ENCODE measurements around the gene TSPAN9.

The TSPAN9 gene

GRCh38 chr12:3229577-3229976 lies 152.4 kb downstream of the TSPAN9 start:
- DNase-seq: no peak

GRCh38 chr12:3230758-3231375 lies 153.7 kb downstream of the TSPAN9 start:
- no peak for DNase-seq

DNA sequence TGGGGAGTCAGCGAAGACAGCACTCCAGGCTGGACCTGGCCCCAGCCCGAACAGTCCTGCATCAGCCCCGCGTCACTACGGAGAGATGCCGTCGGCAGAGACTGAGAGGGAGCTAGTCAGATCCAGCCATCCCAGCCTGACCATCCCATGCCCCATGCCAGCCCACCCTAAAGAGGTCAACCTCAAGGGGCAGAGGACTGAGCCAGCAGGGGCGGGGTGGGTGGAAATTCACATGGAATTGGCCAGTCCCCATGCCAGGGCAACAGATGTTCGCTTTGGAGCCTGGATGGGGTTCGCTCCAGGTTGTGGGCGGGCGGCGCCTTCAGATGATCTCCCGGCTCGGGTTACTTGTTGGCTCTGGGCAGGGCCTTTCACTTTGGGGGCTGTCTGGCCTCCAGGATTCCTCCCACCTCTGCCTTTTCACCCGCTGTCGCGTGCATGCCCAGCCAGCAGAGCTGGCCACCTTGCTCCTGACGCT lies 154.3 kb downstream of the TSPAN9 start:
- no peak for DNase-seq

GRCh38 chr12:3233797-3234196 lies 156.6 kb downstream of the TSPAN9 start:
- DNase-seq: no peak

DNA sequence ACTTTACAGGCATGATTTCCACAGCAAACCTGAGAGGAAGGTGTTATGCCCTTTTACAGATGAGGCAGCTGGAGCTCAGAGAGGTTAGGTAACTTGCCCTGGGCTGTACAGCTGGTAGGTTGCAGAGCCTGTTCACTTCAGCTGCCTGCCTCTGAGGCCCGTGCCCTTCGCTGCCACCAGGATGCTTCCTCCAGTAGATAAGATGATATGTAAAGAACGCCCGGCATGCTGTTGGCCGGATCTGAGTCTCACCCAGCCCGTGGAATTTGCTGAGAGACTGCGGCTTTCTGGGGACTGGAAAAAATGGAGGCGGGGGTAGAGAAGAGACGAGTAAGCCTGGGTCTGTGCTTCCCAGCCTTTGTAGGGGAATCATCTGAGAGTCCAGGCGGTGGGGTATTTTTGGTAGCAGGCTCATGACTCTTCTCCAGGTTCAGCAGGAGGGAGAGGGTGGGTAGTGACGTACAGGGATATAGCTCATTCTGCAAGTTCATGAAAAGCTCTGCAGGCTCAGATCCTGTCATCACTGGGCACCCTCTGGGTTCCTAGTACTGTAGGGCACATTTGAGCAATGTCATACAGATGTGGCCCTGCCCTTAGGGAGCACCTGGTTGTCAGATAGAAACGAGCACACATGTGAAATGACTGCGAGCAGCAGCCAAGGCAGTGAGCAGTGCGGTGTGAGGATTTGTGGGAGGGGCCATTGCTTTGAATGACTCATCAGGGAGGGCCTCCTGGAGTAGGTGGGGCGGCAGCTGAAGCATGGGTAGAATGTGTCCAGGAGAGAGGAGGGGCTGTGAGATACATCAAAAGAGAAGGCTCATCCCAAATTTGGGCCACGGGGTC lies 159.4 kb downstream of the TSPAN9 start:
- DNase-seq: no peak

- DNase-seq: no peak
Measured at GRCh38 chr12:3238196-3238595, 161.0 kb downstream of the TSPAN9 start.

DNA sequence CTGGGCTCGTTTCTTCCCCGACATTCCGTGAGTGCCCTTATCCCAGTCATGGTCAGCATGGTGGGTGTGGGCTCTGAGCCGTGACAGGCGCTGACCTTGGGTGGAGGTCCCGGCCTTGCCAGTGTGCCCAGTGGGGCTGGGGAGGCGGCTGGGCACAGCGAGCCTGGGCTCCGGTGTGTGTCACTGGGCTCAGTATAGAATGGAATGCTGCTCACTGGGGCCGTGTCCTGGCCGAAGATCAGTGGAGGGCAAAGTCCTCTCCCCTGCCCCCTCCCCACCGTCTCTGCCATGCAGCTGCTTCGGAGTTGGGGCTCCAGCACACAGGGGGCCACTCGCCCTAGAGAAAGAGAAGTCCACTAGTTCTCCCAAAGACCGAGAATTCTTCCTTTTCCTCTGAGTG lies 164.4 kb downstream of the TSPAN9 start:
- DNase-seq: no peak

DNA sequence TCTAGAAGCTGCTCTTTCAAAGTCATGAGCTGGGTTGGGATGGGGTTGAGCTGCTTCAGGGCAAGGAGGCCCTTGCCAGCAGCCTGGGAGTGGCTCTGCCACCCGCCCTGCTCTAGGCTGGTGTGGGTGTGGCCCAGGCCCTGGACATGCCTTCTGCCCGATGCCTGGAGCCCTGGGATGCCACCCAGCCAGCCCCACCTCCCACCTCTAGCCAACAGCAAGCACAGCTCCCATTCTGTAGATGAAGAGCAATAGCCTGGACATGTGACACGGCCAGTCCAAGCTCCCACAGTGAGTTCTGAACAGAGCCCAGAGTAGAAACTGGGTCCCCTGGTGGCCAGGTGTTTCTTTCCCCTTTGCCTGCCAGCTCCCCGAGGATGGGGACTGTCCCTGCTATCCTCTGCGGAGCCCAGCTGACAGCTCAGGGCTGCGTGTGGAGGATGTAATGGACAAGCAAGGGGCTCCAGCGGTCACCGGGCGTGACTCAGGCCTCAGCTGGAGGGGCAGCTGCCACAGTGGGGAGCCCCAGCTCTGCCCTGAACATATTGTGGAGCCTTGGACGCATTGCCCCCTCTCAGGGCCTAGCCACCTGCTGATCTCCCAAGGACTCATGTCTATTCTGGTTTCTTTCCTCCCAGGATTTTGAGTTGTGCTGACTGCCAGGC lies 165.2 kb downstream of the TSPAN9 start:
- no peak for DNase-seq

GRCh38 chr12:3243376-3244084 lies 166.4 kb downstream of the TSPAN9 start:
- DNase-seq: peak in 1 of 2 donors; percentile 36

DNA sequence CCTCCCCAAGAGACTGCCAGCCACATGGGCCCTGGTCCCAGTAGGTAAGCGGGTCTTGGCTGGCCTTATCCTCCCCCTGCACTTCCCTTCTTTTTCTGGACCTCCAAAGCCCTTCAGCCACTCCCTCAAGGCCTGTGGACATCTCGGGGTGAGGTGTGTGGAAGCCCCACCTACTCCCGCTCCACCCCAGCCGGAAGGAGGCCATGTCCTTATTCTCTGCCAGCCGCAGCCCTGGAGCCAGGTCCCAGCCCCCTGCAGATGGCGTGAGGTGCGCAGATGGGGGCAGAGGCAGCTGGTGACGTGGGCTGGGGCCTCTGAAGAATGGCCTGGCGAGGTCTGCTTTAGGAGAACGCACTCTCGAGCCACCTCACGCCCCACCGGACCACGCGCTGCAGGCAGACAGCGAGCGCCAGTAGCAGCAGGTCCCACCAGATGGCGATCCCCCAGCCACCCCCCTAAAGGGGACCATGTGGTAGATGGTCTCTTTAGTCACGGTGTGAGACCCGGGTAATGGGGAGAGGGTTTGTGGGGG lies 167.1 kb downstream of the TSPAN9 start:
- DNase-seq: no peak

- no peak for DNase-seq
Measured at GRCh38 chr12:3246253-3246652, 169.1 kb downstream of the TSPAN9 start.

DNA sequence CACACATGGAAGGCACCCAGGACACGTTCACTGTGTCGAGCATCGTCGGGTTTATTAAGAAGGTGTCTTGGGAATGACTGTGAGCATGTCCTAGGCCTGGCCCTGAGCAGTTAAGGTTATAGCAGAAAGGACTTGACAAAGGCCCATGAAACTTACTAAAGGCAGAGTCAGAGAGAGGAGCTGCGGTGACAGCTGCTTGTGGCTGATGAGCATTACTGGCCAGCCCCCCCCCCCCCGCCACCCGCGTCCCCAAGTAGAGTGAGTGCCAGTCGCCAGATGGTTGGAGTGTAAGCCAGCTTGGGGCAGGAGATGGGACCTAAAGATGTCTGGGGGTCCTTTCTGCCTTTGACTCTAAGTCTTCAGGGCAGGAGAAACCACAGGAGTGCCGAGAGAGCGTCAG lies 169.9 kb downstream of the TSPAN9 start:
- DNase-seq: no peak

GRCh38 chr12:3247629-3248161 lies 170.5 kb downstream of the TSPAN9 start:
- DNase-seq: no peak

- DNase-seq: no peak
Measured at GRCh38 chr12:3249081-3249800, 172.1 kb downstream of the TSPAN9 start.

DNA sequence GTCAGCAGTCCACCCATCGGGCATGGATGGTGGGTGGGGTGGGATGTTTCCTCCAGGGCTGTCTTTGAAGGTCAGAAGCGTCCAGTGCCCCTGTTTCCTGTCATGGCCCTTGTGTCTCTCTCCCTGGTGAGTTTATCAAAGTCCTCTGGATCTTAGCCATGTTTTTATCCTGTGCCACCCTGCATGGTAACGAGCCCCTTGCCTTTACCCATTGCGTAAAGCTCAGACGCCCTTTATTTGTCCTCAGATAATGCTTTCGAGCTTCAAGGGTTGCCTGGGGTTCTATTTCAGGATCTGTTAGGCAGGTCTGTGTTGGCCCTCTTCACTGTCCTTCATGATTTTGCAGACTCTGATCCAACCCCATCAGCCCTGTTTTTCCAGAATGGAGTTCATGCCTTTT lies 172.9 kb downstream of the TSPAN9 start:
- DNase-seq: no peak

GRCh38 chr12:3250576-3250975 lies 173.4 kb downstream of the TSPAN9 start:
- DNase-seq: no peak

- peak; percentile 5 to 72 for DNase-seq
Measured at GRCh38 chr12:3251067-3251466, 173.9 kb downstream of the TSPAN9 start.

DNA sequence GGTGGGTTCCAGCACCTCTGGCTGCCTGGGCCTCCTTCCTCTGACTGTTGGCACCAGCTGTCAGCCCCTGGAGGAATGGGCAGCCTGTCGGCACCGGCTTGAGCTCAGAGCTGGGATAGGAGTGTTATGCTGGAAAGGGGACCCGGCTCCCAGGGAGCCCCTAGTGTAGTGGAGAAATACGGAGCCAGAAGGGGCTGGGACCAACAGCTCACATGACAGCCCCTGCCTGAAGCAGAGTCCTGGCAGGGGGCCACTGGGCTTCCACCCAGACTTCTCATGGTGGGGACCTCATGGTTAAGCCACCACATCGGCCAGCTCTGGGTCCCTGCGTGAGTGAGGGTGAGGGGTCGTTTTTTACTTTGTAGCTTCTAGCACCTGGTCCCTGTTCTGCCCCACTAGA lies 174.5 kb downstream of the TSPAN9 start:
- DNase-seq: no peak

DNA sequence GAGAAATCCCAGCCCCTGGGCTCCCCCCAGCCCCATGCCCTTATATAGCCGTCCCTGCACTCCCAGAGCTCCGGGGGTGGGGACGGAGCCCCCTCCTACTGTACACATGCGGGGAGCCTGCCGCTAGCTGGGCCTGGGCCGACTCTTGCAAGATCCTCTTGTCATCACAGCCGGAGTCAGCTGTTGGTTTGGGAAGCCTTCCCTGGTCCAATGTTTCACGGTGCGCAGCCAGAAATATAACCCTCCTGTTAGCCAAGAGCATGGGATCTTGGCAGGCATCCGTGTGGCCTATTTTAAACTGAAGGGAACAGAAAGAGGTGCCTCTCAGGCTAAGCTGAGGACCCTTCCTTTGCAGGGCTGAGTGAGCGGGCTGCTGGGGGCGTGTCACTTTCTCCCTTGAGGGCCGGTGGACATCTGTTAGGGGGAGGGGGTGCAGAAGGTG lies 175.3 kb downstream of the TSPAN9 start:
- DNase-seq: no peak

DNA sequence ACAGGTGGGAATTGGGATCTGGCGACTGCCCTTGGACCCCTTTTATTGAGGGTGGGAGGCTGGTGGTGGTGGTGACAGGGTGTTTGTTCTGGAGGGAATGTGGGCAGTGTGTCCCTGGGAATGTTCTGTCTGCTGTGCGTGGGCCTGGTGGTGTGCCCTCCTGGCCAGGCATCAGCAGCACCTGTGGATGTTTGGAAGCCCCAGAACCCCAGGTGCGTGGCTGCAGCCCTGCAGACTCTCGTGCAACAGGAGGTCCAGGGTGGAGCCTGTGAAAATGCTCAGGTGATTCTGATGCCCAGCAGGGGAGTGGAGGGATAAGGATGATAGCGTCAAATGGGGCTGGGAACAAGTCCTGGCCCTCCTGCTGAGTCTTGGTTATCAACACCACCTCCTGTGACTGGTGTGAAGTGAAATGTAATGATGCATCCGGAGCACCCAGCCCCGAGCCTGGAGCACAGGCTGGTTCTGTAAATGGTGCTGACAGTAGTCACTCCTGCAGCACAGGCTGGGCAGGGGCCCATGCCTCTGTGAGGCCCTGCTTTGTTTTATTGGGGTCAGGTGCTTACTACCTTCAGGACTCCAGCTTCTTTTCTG lies 176.6 kb downstream of the TSPAN9 start:
- no peak for DNase-seq

DNA sequence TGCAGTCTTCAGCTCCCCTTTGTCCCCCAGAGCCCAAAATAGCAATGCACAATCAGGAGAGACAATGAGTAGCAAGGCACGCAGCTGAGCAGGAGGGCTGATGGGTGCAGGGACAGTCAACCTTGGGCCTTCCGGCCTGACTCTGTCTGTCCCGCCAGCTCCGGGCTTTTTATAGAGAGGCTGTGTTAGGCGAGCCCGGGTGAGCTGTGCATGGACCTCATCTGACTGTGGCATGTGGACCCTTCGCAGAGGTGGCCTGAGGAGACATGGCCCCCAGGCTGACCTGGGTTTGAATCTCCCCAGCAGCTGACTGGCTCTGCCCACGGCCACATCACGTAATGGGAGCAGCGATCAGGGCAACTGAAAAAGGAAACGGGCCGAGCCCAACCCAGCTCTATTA lies 177.9 kb downstream of the TSPAN9 start:
- no peak for DNase-seq
